H1 (cell line): ENCODE measurements around the gene TPH2. TPM values are rescaled to one million over a fixed set of nuclear protein-coding genes. Genes with fewer than 3 reads are reported as not detected.

Source experiments
- CTCF ChIA-PET: fragments of 300-600 bp; sonication (Branson Sonifier 250); formaldehyde crosslinking; loops from one replicate; lab custom pipeline; 2021; ENCODE audit not compliant: partially characterized antibody; lab: Charles Lee
- POLR2A ChIA-PET: fragments of 300-600 bp; sonication (Branson Sonifier 250); formaldehyde crosslinking; loops from one replicate; lab custom pipeline; 2021; ENCODE audit warnings: inconsistent platforms; ENCODE audit not compliant: partially characterized antibody; lab: Charles Lee
- DNase-seq, 2 experiments: peaks; one replicate each; pipeline versions ENCODE4 v3.0.0 to v3.0.0-alpha.2; 2010 to 2022; ENCODE audit warnings: low spot score in 2 of 2, low read depth in 1 of 2, mixed read lengths in 1 of 2
- FAIRE-seq: peaks from 2 replicates; lab custom pipeline; 2011; peaks lifted over from hg19 to GRCh38; lab: Jason Lieb, UNC
- H2AFZ ChIP-seq: 2 replicates; pipeline ENCODE4 v1.8.1; 2012; ENCODE audit warnings: low read length, inconsistent platforms
- H2AK5ac ChIP-seq: 2 replicates; pipeline ENCODE4 v1.6.1; 2013; ENCODE audit warnings: low read depth, low read length
- H2BK120ac ChIP-seq: replicated peaks from 2 replicates; pipeline ENCODE3; 2013; ENCODE audit warnings: low read depth, low read length, inconsistent platforms
- H2BK12ac ChIP-seq: 2 replicates; pipeline ENCODE4 v1.6.1; 2013; ENCODE audit warnings: low read depth, low read length
- H2BK15ac ChIP-seq: 2 replicates; pipeline ENCODE4 v1.6.1; 2013; ENCODE audit warnings: low read length
- H2BK20ac ChIP-seq: 2 replicates; pipeline ENCODE4 v1.6.1; 2013; ENCODE audit warnings: low read length
- H2BK5ac ChIP-seq: 2 replicates; pipeline ENCODE4 v1.6.1; 2013; ENCODE audit warnings: low read depth, low read length
- H3K14ac ChIP-seq: 2 replicates; pipeline ENCODE4 v1.6.1; 2013; ENCODE audit warnings: inconsistent platforms; ENCODE audit not compliant: insufficient read length
- H3K18ac ChIP-seq: 2 replicates; pipeline ENCODE4 v1.6.1; 2013; ENCODE audit warnings: low read length; ENCODE audit errors: extremely low read depth
- H3K23ac ChIP-seq: 2 replicates; pipeline ENCODE4 v1.6.1; 2013; ENCODE audit warnings: inconsistent platforms; ENCODE audit not compliant: insufficient read length
- H3K23me2 ChIP-seq: 2 replicates; pipeline ENCODE4 v1.6.1; 2013; ENCODE audit warnings: low read depth, low read length
- H3K27ac ChIP-seq: 2 replicates; pipeline ENCODE4 v1.6.1; 2011; ENCODE audit warnings: low read depth, low read length, inconsistent platforms
- H3K27me3 ChIP-seq, 4 experiments: replicated peaks in 1 of 4; 1 replicate in 1 of 4; 2 replicates in 3 of 4; pipeline versions ENCODE4 v1.6.1 to v1.8.1; 2011 to 2013; ENCODE audit warnings: low read length in 3 of 4, mild to moderate bottlenecking in 3 of 4, inconsistent platforms in 2 of 4, mixed read lengths in 2 of 4, moderate library complexity in 1 of 4; ENCODE audit not compliant: control insufficient read depth in 3 of 4, insufficient read depth in 3 of 4; ENCODE audit errors: extremely low read depth in 1 of 4
- H3K36me3 ChIP-seq, 4 experiments: 2 replicates each; pipeline versions ENCODE4 v1.6.1 to v1.8.1; 2011 to 2013; ENCODE audit warnings: mild to moderate bottlenecking in 4 of 4, low read length in 3 of 4, moderate library complexity in 2 of 4, control low read depth in 1 of 4, inconsistent platforms in 1 of 4; ENCODE audit not compliant: insufficient read depth in 4 of 4, control insufficient read depth in 2 of 4
- H3K4ac ChIP-seq: replicated peaks from 2 replicates; pipeline ENCODE3; 2013; ENCODE audit warnings: low read length, low read depth, mixed read lengths, inconsistent platforms; ENCODE audit not compliant: insufficient read length
- H3K4me1 ChIP-seq, 4 experiments: replicated peaks in 1 of 4; 1 replicate in 1 of 4; 2 replicates in 3 of 4; pipeline versions ENCODE4 v1.6.1 to v1.8.1; 2011 to 2013; ENCODE audit warnings: low read length in 3 of 4, inconsistent platforms in 2 of 4, mixed read lengths in 1 of 4; ENCODE audit not compliant: insufficient read depth in 4 of 4, control insufficient read depth in 3 of 4
- H3K4me2 ChIP-seq, 2 experiments: 2 replicates each; pipeline versions ENCODE4 v1.6.1 to v1.8.1; 2011 to 2013; ENCODE audit warnings: low read depth in 2 of 2, low read length in 2 of 2, control low read depth in 1 of 2, inconsistent platforms in 1 of 2, mild to moderate bottlenecking in 1 of 2; ENCODE audit not compliant: insufficient read depth in 1 of 2
- H3K4me3 ChIP-seq, 4 experiments: fragments of 200-600, 300-600 bp in 1 of 4; sonication (generic), shearing (Covaris generic), sonication (Bioruptor Twin) in 1 of 4; 2 replicates each; pipeline versions ENCODE4 v1.5.1 to v1.8.1; 2011 to 2016; ENCODE audit warnings: low read length in 4 of 4, low read depth in 3 of 4, control low read depth in 2 of 4, inconsistent platforms in 2 of 4, mild to moderate bottlenecking in 2 of 4, mixed read lengths in 1 of 4, moderate library complexity in 1 of 4; ENCODE audit not compliant: insufficient read depth in 2 of 4; ENCODE audit errors: extremely low read depth in 1 of 4
- H3K56ac ChIP-seq: replicated peaks from 2 replicates; pipeline ENCODE3; 2013; ENCODE audit warnings: low read depth, mild to moderate bottlenecking, mixed read lengths, low read length, inconsistent platforms; ENCODE audit not compliant: insufficient read length
- H3K79me1 ChIP-seq: 2 replicates; pipeline ENCODE4 v1.6.1; 2013; ENCODE audit warnings: low read depth, low read length, control low read depth
- H3K79me2 ChIP-seq, 2 experiments: 2 replicates each; pipeline versions ENCODE4 v1.6.1 to v1.8.1; 2012 to 2013; ENCODE audit warnings: low read length in 2 of 2, mild to moderate bottlenecking in 2 of 2, inconsistent platforms in 1 of 2; ENCODE audit not compliant: insufficient read depth in 2 of 2, control insufficient read depth in 1 of 2
- H3K9ac ChIP-seq, 4 experiments: replicated peaks in 1 of 4; 1 replicate in 1 of 4; 2 replicates in 3 of 4; pipeline versions ENCODE4 v1.6.1 to v1.8.1; 2011 to 2013; ENCODE audit warnings: low read depth in 3 of 4, low read length in 3 of 4, control low read depth in 2 of 4, mild to moderate bottlenecking in 2 of 4, moderate library complexity in 2 of 4, inconsistent platforms in 1 of 4; ENCODE audit errors: extremely low read depth in 1 of 4
- H3K9me3 ChIP-seq, 2 experiments: 2 replicates each; pipeline versions ENCODE4 v1.6.1 to v1.8.1; 2012 to 2013; ENCODE audit warnings: mild to moderate bottlenecking in 2 of 2, moderate library complexity in 2 of 2, control low read depth in 1 of 2, inconsistent platforms in 1 of 2, low read depth in 1 of 2, low read length in 1 of 2, mixed read lengths in 1 of 2; ENCODE audit not compliant: insufficient read depth in 2 of 2
- H4K20me1 ChIP-seq, 2 experiments: replicated peaks in 1 of 2; 2 replicates each; pipeline versions ENCODE3 to v1.8.1; 2011 to 2013; ENCODE audit warnings: inconsistent platforms in 2 of 2, low read length in 2 of 2, mild to moderate bottlenecking in 1 of 2; ENCODE audit not compliant: insufficient read depth in 2 of 2, control insufficient read depth in 1 of 2
- H4K5ac ChIP-seq: 2 replicates; pipeline ENCODE4 v1.6.1; 2013; ENCODE audit warnings: low read length, low read depth, mixed read lengths, inconsistent platforms; ENCODE audit not compliant: insufficient read length
- H4K8ac ChIP-seq: 2 replicates; pipeline ENCODE4 v1.8.0; 2013; ENCODE audit warnings: mild to moderate bottlenecking, moderate library complexity, low read length, inconsistent platforms; ENCODE audit not compliant: insufficient read depth; ENCODE audit errors: extremely low read depth
- H4K91ac ChIP-seq: replicated peaks from 2 replicates; pipeline ENCODE3; 2013; ENCODE audit warnings: low read length, mixed read lengths, inconsistent platforms; ENCODE audit not compliant: insufficient read length
- FOSL1 ChIP-seq: IDR thresholded peaks from 2 replicates; pipeline ENCODE4 v1.6.1; 2011; ENCODE audit warnings: mild to moderate bottlenecking, low read depth, low read length, moderate library complexity; ENCODE audit not compliant: insufficient read depth
- GTF2F1 ChIP-seq: IDR thresholded peaks from 2 replicates; pipeline ENCODE4 v1.6.1; 2012; ENCODE audit warnings: low read depth, low read length, improper control_type of control experiment, borderline replicate concordance
- RXRA ChIP-seq: IDR thresholded peaks from 2 replicates; pipeline ENCODE4 v1.6.1; 2011; ENCODE audit warnings: low read depth, mild to moderate bottlenecking, low read length, moderate library complexity; ENCODE audit not compliant: insufficient read depth
- SIRT6 ChIP-seq: IDR thresholded peaks from one replicate; pipeline ENCODE4 v1.7.1; 2012; ENCODE audit warnings: low read length, inconsistent platforms
- SP2 ChIP-seq: IDR thresholded peaks from 2 replicates; pipeline ENCODE4 v1.6.1; 2012; ENCODE audit warnings: mild to moderate bottlenecking, low read length, inconsistent platforms
- SP4 ChIP-seq: IDR thresholded peaks from 2 replicates; pipeline ENCODE4 v1.6.1; 2012; ENCODE audit warnings: low read length, inconsistent platforms
- SUZ12 ChIP-seq: fragments of 200-600 bp; sonication (generic); IDR thresholded peaks from 2 replicates; pipeline ENCODE4 v1.6.1; 2012; ENCODE audit warnings: mild to moderate bottlenecking, inconsistent platforms, low read length, moderate library complexity, mixed read lengths
- TAF1 ChIP-seq: IDR thresholded peaks from 2 replicates; pipeline ENCODE4 v1.6.1; 2011; ENCODE audit warnings: mild to moderate bottlenecking, low read depth, low read length
- WGBS, 2 experiments: shearing (Covaris generic) in 1 of 2; methylation state at CpG; one replicate each; pipeline versions ENCODE4 v1.1.6 to v1.1.7; 2013 to 2015; ENCODE audit warnings: low lambda C conversion rate in 2 of 2, mixed read lengths in 2 of 2, inconsistent platforms in 1 of 2, low coverage in 1 of 2, missing lambda C conversion rate in 1 of 2; ENCODE audit not compliant: insufficient replicate concordance in 2 of 2, insufficient coverage in 1 of 2, insufficient read length in 1 of 2; ENCODE audit errors: extremely low coverage in 1 of 2, missing lambda C conversion rate in 1 of 2; 5-methylcytosine and 5-hydroxymethylcytosine counted together
- polyA plus RNA-seq, 7 experiments: library from polyadenylated mRNA; depleted of rRNA in 3 of 7; stranded (reverse) in 5 of 7; unstranded in 2 of 7; fragments of >200 nt in 5 of 7; fragments of 200-250 nt in 2 of 7; gene quantifications; 1 replicate in 5 of 7; 2 replicates in 1 of 7; 4 replicates in 1 of 7; pipeline versions ENCODE4 v1.2.1 to v1.2.3, GENCODE V29; 2011 to 2013; ENCODE audit warnings: missing spikeins in 2 of 7, mixed read lengths in 2 of 7
- total RNA-seq: library from RNA; stranded (reverse); fragmentation: NEBNext Ultra II Directional; extraction: Animal tissue kit (Norgen Biotek cat#: 25700); gene quantifications from 2 replicates; pipeline ENCODE4 v1.2.1, GENCODE V29; 2021
- TF ChIP-seq, protein P1 (sequence below): IDR thresholded peaks from 2 replicates; pipeline ENCODE4 v1.6.1; 2012; ENCODE audit warnings: inconsistent platforms

TPH2 gene
- total and polyA plus RNA-seq, 2 of the 8 experiments (the other 6 are each of a cell fraction or from before 2014, with no cell fraction given), result 0.57 to 1.1 TPM

- no peaks in the 10 kb centered on the region for H3K23me2 ChIP-seq
- H3K79me1 ChIP-seq, result no peaks in the 10 kb centered on the region
- H3K79me2 ChIP-seq, result no peaks in the 10 kb centered on the region
- peaks cover 0 to 2% (median 0%) of the 10 kb centered on the region in 4 experiments; a peak in 1 of 8 replicates for H3K36me3 ChIP-seq
- H4K20me1 ChIP-seq, result no peaks in the 10 kb centered on the region
- no peak overlapping the region for H3K14ac ChIP-seq
- no peak overlapping the region for H3K4me3 ChIP-seq
- no peak overlapping the region for H3K27ac ChIP-seq
- no peak overlapping the region for H3K56ac ChIP-seq
- no peak overlapping the region for H2BK12ac ChIP-seq
- no peak overlapping the region for H2BK15ac ChIP-seq
- no peak overlapping the region for H3K23ac ChIP-seq
- H3K27me3 ChIP-seq, result no peaks in the 10 kb centered on the region
- DNase-seq, result no peak
- 87% methylated on average over 3 of the region's 3 CpGs; no CpG with 5 or more reads in 1 of the 2 experiments for WGBS, 2 experiments
- H4K91ac ChIP-seq, result no peak overlapping the region
- no peak overlapping the region for H2BK20ac ChIP-seq
- H3K18ac ChIP-seq, result no peak overlapping the region
- TF ChIP-seq SIRT6, result no peak
- TF ChIP-seq, protein P1, sequence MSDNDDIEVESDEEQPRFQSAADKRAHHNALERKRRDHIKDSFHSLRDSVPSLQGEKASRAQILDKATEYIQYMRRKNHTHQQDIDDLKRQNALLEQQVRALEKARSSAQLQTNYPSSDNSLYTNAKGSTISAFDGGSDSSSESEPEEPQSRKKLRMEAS, result no peak
- no peak for TF ChIP-seq SP4
- no peak for TF ChIP-seq FOSL1
- no peak for TF ChIP-seq GTF2F1
- no peak for TF ChIP-seq SP2
- no peak for TF ChIP-seq TAF1
- TF ChIP-seq RXRA, result no peak
- no peak for TF ChIP-seq SUZ12
- no peak overlapping the region for H4K5ac ChIP-seq
- ChIA-PET CTCF (interaction anchor here (2.4 kb wide), 1 partner anchor 189 kb away, joined by 8 read pairs; no protein-coding TSS in a partner anchor), POLR2A (no interaction called here)
- H3K9me3 ChIP-seq, result peaks cover 7 to 12% of the 10 kb centered on the region in 2 experiments; a peak in 2 of 4 replicates
- no peak overlapping the region for H2BK120ac ChIP-seq
- no peaks in the 10 kb centered on the region for H3K4me1 ChIP-seq
- no peak overlapping the region for H2AFZ ChIP-seq
- H3K9ac ChIP-seq, result no peak overlapping the region
- no peak for FAIRE-seq
- H2BK5ac ChIP-seq, result no peak overlapping the region
- H3K4ac ChIP-seq, result no peak overlapping the region
- H3K4me2 ChIP-seq, result no peak overlapping the region
- H2AK5ac ChIP-seq, result no peak overlapping the region
- no peak overlapping the region for H4K8ac ChIP-seq
These were observed 136.8 kb downstream of the TPH2 start for GRCh38 chr12:72075401-72075800.
